IMR-90 (cell line): Measurements from ENCODE around the gene IL1F10.

Experiments used
- CTCF ChIP-seq: conservative IDR thresholded peaks from 2 replicates; pipeline ENCODE4 v1.5.1; 2012; ENCODE audit warnings: mild to moderate bottlenecking, low read depth, low read length, improper control_type of control experiment
- MAFK ChIP-seq: IDR thresholded peaks from 2 replicates; pipeline ENCODE4 v1.6.1; 2012; ENCODE audit warnings: low read depth, low read length, improper control_type of control experiment
- MXI1 ChIP-seq: IDR thresholded peaks from 2 replicates; pipeline ENCODE4 v1.6.1; 2012; ENCODE audit warnings: low read depth, mild to moderate bottlenecking, low read length, moderate library complexity, borderline replicate concordance
- RAD21 ChIP-seq: IDR thresholded peaks from 2 replicates; pipeline ENCODE4 v1.6.1; 2012; ENCODE audit warnings: low read length, improper control_type of control experiment
- USF2 ChIP-seq: fragments of 150-350 bp; IDR thresholded peaks from 2 replicates; pipeline ENCODE4 v1.6.1; 2017; ENCODE audit warnings: mild to moderate bottlenecking, antibody characterized with exemption, low read length, low read depth

- TF ChIP-seq CTCF (no peak), USF2 (no peak), RAD21 (no peak), MXI1 (no peak), MAFK (no peak)
These were observed 56.0 kb downstream of the IL1F10 start for GRCh38 chr2:113123726-113124125.
